K562 (cell line): ENCODE results near the gene SLC26A6. TPM values are rescaled to one million over a fixed set of nuclear protein-coding genes. Genes with fewer than 3 reads are reported as not detected.

Experiments used
- ATAC-seq: fragments of 200-7000 bp; cut with Tn5 transposase; 3 replicates; pipeline ENCODE4 v1.9.1; 2020; ENCODE audit warnings: moderate library complexity
- BruUV-seq: library from RNA; stranded (reverse); fragments of 400-500 nt; replicated peaks from 2 replicates; lab custom pipeline; 2021; lab: Mats Ljungman, UMichigan
- CTCF ChIA-PET: fragments of 300-600 bp; formaldehyde crosslinking; extraction: SDS; loops from one replicate; lab custom pipeline; 2021; ENCODE audit warnings: low intra/inter-chr PET ratio; lab: Yijun Ruan, JAX
- POLR2A ChIA-PET: fragments of 300-600, 350-650 bp; sonication (Branson Sonifier 250); formaldehyde crosslinking; extraction: SDS; loops from one replicate; lab custom pipeline; 2021; ENCODE audit warnings: antibody characterized with exemption, inconsistent platforms; lab: Yijun Ruan, JAX
- DNase-seq, 4 experiments: peaks; one replicate each; pipeline versions ENCODE4 v3.0.0 to v3.0.0-alpha.2; 2011 to 2018; ENCODE audit warnings: low spot score in 3 of 4, mixed read lengths in 3 of 4; ENCODE audit errors: extremely low read depth in 1 of 4
- FAIRE-seq: peaks from 2 replicates; lab custom pipeline; 2011; peaks lifted over from hg19 to GRCh38; lab: Jason Lieb, UNC
- H2AFZ ChIP-seq: 2 replicates; pipeline ENCODE4 v1.6.0; 2011; ENCODE audit warnings: low read depth, low read length, control low read depth, inconsistent platforms
- H3K27ac ChIP-seq: fragments of 200-600 bp; 3 replicates; pipeline ENCODE4 v1.8.0; 2011; ENCODE audit warnings: low read depth, mild to moderate bottlenecking, control low read depth, inconsistent platforms, low read length, moderate library complexity, mixed read lengths; ENCODE audit errors: extremely low read depth
- H3K27me3 ChIP-seq, 2 experiments: fragments of 300-600 bp in 1 of 2; 2 replicates in 1 of 2; 3 replicates in 1 of 2; pipeline versions ENCODE4 v1.6.0 to v1.8.0; 2011; ENCODE audit warnings: inconsistent platforms in 2 of 2, low read length in 2 of 2, mild to moderate bottlenecking in 1 of 2, mixed read lengths in 1 of 2, moderate library complexity in 1 of 2; ENCODE audit not compliant: control insufficient read depth in 2 of 2, insufficient read depth in 2 of 2
- H3K36me3 ChIP-seq: fragments of 300-600 bp; 3 replicates; pipeline ENCODE4 v1.8.0; 2011; ENCODE audit warnings: mild to moderate bottlenecking, low read length, inconsistent platforms; ENCODE audit not compliant: control insufficient read depth, insufficient read depth
- H3K4me1 ChIP-seq, 2 experiments: fragments of 200-600 bp in 1 of 2; replicated peaks in 1 of 2; 2 replicates in 1 of 2; 3 replicates in 1 of 2; pipeline versions ENCODE4 v1.5.1 to v1.8.0; 2011; ENCODE audit warnings: inconsistent platforms in 2 of 2, low read length in 2 of 2, mild to moderate bottlenecking in 1 of 2, mixed read lengths in 1 of 2, moderate library complexity in 1 of 2; ENCODE audit not compliant: control insufficient read depth in 2 of 2, insufficient read depth in 2 of 2
- H3K4me2 ChIP-seq: 2 replicates; pipeline ENCODE4 v1.6.1; 2011; ENCODE audit warnings: low read length, control low read depth, inconsistent platforms, mixed read lengths; ENCODE audit not compliant: insufficient read depth
- H3K4me3 ChIP-seq: fragments of 200-600 bp; sonication (generic), shearing (Covaris generic); 2 replicates; pipeline ENCODE4 v1.5.1; 2016; ENCODE audit warnings: control low read depth, inconsistent platforms
- H3K79me2 ChIP-seq: fragments of 200-600 bp; 3 replicates; pipeline ENCODE4 v1.8.0; 2011; ENCODE audit warnings: low read length, inconsistent platforms; ENCODE audit not compliant: control insufficient read depth, insufficient read depth
- H3K9ac ChIP-seq, 2 experiments: 2 replicates each; pipeline versions ENCODE4 v1.6.0 to v1.6.1; 2011; ENCODE audit warnings: low read depth in 2 of 2, low read length in 2 of 2, control low read depth in 1 of 2, inconsistent platforms in 1 of 2, mild to moderate bottlenecking in 1 of 2, mixed read lengths in 1 of 2; ENCODE audit not compliant: insufficient read depth in 1 of 2
- H3K9me1 ChIP-seq: one replicate; pipeline ENCODE4 v1.6.0; 2011; ENCODE audit warnings: inconsistent platforms, mild to moderate bottlenecking, low read length, moderate library complexity; ENCODE audit not compliant: control insufficient read depth, insufficient read depth
- H3K9me3 ChIP-seq: replicated peaks from 2 replicates; pipeline ENCODE4 v1.5.1; 2011; ENCODE audit warnings: low read depth, low read length, inconsistent platforms; ENCODE audit not compliant: control insufficient read depth, insufficient read depth
- H4K20me1 ChIP-seq: replicated peaks from 2 replicates; pipeline ENCODE4 v1.6.1; 2011; ENCODE audit warnings: low read length, inconsistent platforms, mixed read lengths; ENCODE audit not compliant: control insufficient read depth, insufficient read depth
- BMI1 ChIP-seq: fragments of 150-350 bp; IDR thresholded peaks from 2 replicates; pipeline ENCODE4 v1.6.1; 2014; ENCODE audit warnings: low read length
- BRF1 ChIP-seq: IDR thresholded peaks from 3 replicates; pipeline ENCODE4 v1.6.1; 2011; ENCODE audit warnings: borderline replicate concordance, mild to moderate bottlenecking; ENCODE audit not compliant: insufficient read length; ENCODE audit errors: extremely low read depth
- COPS2 ChIP-seq: fragments of 450-650 bp; conservative IDR thresholded peaks from 2 replicates; pipeline ENCODE4 v1.6.1; 2016; ENCODE audit warnings: mild to moderate bottlenecking, moderate library complexity
- E2F5 ChIP-seq: sonication (generic); formaldehyde crosslinking; IDR thresholded peaks from 2 replicates; pipeline ENCODE4 v1.8.0; 2022; ENCODE audit warnings: mild to moderate bottlenecking, missing genetic modification reagents
- E2F6 ChIP-seq, 2 experiments: IDR thresholded peaks; 2 replicates each; pipeline ENCODE4 v1.6.1; 2011; ENCODE audit warnings: borderline replicate concordance in 1 of 2, control low read depth in 1 of 2, low read depth in 1 of 2, low read length in 1 of 2, mild to moderate bottlenecking in 1 of 2, mixed read lengths in 1 of 2, moderate library complexity in 1 of 2; ENCODE audit not compliant: insufficient read depth in 1 of 2, insufficient read length in 1 of 2, poor library complexity in 1 of 2, severe bottlenecking in 1 of 2; ENCODE audit errors: extremely low read depth in 1 of 2
- GATA2 ChIP-seq: sonication (generic); formaldehyde crosslinking; IDR thresholded peaks from 2 replicates; pipeline ENCODE4 v1.4.0; 2020; ENCODE audit warnings: mild to moderate bottlenecking, missing genetic modification reagents
- HIVEP1 ChIP-seq: fragments of 250-450 bp; sonication (Bioruptor Pico); IDR thresholded peaks from 2 replicates; pipeline ENCODE4 v1.4.0; 2020; ENCODE audit warnings: mild to moderate bottlenecking
- JUN ChIP-seq, 2 experiments: sonication (generic) in 1 of 2; formaldehyde crosslinking in 1 of 2; IDR thresholded peaks; 2 replicates each; pipeline versions ENCODE4 v1.6.1 to v1.8.0; 2012 to 2022; ENCODE audit warnings: borderline replicate concordance in 2 of 2, mild to moderate bottlenecking in 2 of 2, improper control_type of control experiment in 1 of 2, low read depth in 1 of 2, low read length in 1 of 2, missing genetic modification reagents in 1 of 2
- RBFOX2 ChIP-seq: fragments of 200-400 bp; formaldehyde crosslinking; IDR thresholded peaks from 2 replicates; pipeline ENCODE4 v1.6.1; 2017; ENCODE audit warnings: low read depth, mild to moderate bottlenecking, low read length, moderate library complexity
- TAF15 ChIP-seq: fragments of 200-400 bp; formaldehyde crosslinking; IDR thresholded peaks from 2 replicates; pipeline ENCODE4 v1.6.1; 2017; ENCODE audit warnings: mild to moderate bottlenecking, low read depth, low read length, moderate library complexity
- U2AF1 ChIP-seq: fragments of 200-400 bp; formaldehyde crosslinking; optimal IDR thresholded peaks from 2 replicates; pipeline ENCODE3; 2017; ENCODE audit warnings: mild to moderate bottlenecking, low read depth, low read length, moderate library complexity
- XRCC4 ChIP-seq: IDR thresholded peaks from one replicate; pipeline ENCODE4 v1.6.1; 2011; ENCODE audit not compliant: insufficient read depth, insufficient read length; ENCODE audit errors: extremely low read depth
- ZBTB8A ChIP-seq: fragments of 450-650 bp; IDR thresholded peaks from 2 replicates; pipeline ENCODE4 v1.6.1; 2018; ENCODE audit warnings: mild to moderate bottlenecking, moderate library complexity; ENCODE audit not compliant: partially characterized antibody
- ZNF583 ChIP-seq: fragments of 250-450 bp; sonication (Bioruptor Pico); IDR thresholded peaks from 2 replicates; pipeline ENCODE4 v1.4.0; 2020
- WGBS: fragments of 100-300 bp; shearing (Covaris generic); methylation state at CpG from one replicate; pipeline ENCODE4 v1.1.6; 2016; ENCODE audit warnings: low coverage, mixed read lengths; ENCODE audit not compliant: insufficient coverage; ENCODE audit errors: missing lambda C conversion rate; 5-methylcytosine and 5-hydroxymethylcytosine counted together
- in situ Hi-C: fragments of 300-500 bp; cut with MboI; formaldehyde crosslinking; loops from 4 replicates; pipeline ENCODE4 v1.15.0; 2018; ENCODE audit warnings: inconsistent platforms, mixed read lengths
- intact Hi-C: fragments of 100-400 bp; cut with micrococcal nuclease; formaldehyde crosslinking; loops from 2 replicates; pipeline ENCODE4 v1.14.2; 2022
- polyA plus RNA-seq, 8 experiments: library from polyadenylated mRNA; depleted of rRNA in 4 of 8; stranded (reverse) in 5 of 8; unstranded in 3 of 8; fragments of >200 nt; fragmentation: Nextera tagmentation in 2 of 8; fragmentation: Illumina TruSeq in 1 of 8; extraction: Ambion mirVana in 2 of 8; extraction: Trizol in 1 of 8; gene quantifications; 2 replicates each; pipeline versions ENCODE4 v1.2.1 to v1.2.3, GENCODE V29; 2011 to 2014; ENCODE audit warnings: inconsistent platforms in 1 of 8, missing spikeins in 1 of 8
- total RNA-seq, 7 experiments: library from RNA; depleted of rRNA in 6 of 7; stranded (reverse); fragments of >200 nt in 6 of 7; fragmentation: Illumina TruSeq in 2 of 7; extraction: Trizol in 2 of 7; gene quantifications; 2 replicates each; pipeline versions ENCODE4 v1.2.1 to v1.2.3, GENCODE V29; 2011 to 2021; ENCODE audit warnings: low replicate concordance in 1 of 7

SLC26A6 gene
- total and polyA plus RNA-seq, 9 of the 15 experiments (the other 6 are each of a cell fraction or from before 2014, with no cell fraction given): 2.1 to 27.2 (median 14.8) TPM

GRCh38 chr3:48655606-48656005 lies 20.3 kb upstream of the SLC26A6 start:
- no peaks in the 10 kb centered on the region for H3K9me1 ChIP-seq
- FAIRE-seq (no peak), DNase-seq (no peak), ATAC-seq (no peak)
- H3K36me3 ChIP-seq: no peaks in the 10 kb centered on the region
- no peaks in the 10 kb centered on the region for H3K79me2 ChIP-seq
- TF ChIP-seq BMI1 (no peak), ZNF583 (CRISPR knock-in tag) (no peak), E2F5 (CRISPR knock-in tag) (no peak), JUN (IDR thresholded peaks at IDR 0.05; ENCODE audit: borderline replicate concordance, low read depth, low read length) (no peak), JUN (CRISPR knock-in tag; IDR thresholded peaks at IDR 0.05; ENCODE audit: borderline replicate concordance) (no peak)
- 91% methylated on average over 6 of the region's 30 CpGs for WGBS
- no peak overlapping the region for H3K4me3 ChIP-seq
- H2AFZ ChIP-seq: no peak overlapping the region
- intact Hi-C loops (no loop called here), in situ Hi-C loops (no loop called here)
- no peaks in the 10 kb centered on the region; a peak in 1 of 5 replicates for H3K27me3 ChIP-seq
- ChIA-PET CTCF (no interaction called here), POLR2A (no interaction called here)
- no peaks in the 10 kb centered on the region for H4K20me1 ChIP-seq
- H3K4me2 ChIP-seq: no peak overlapping the region
- no peak overlapping the region for H3K27ac ChIP-seq
- H3K9ac ChIP-seq: no peak overlapping the region
- peaks cover 0 to 11% of the 10 kb centered on the region in 2 experiments; a peak in 2 of 5 replicates for H3K4me1 ChIP-seq
- H3K9me3 ChIP-seq: no peaks in the 10 kb centered on the region
- no TSS peak for BruUV-seq

- in situ Hi-C loops (no loop called here), intact Hi-C loops (no loop called here)
- H3K4me1 ChIP-seq: peaks cover 0 to 12% of the 10 kb centered on the region in 2 experiments; a peak in 2 of 5 replicates
- 48% methylated on average over 10 of the region's 12 CpGs for WGBS
- CTCF ChIA-PET: no interaction called here
- no peaks in the 10 kb centered on the region for H3K9me3 ChIP-seq
- no peak overlapping the region for H3K9ac ChIP-seq
- no peaks in the 10 kb centered on the region for H3K36me3 ChIP-seq
- H2AFZ ChIP-seq: no peak overlapping the region
- H3K4me3 ChIP-seq: no peak overlapping the region
- no peak overlapping the region for H3K4me2 ChIP-seq
- POLR2A ChIA-PET: no interaction called here
- DNase-seq (no peak), ATAC-seq (no peak), FAIRE-seq (no peak)
- H3K9me1 ChIP-seq: no peaks in the 10 kb centered on the region
- BruUV-seq: no TSS peak
- no peaks in the 10 kb centered on the region; a peak in 1 of 5 replicates for H3K27me3 ChIP-seq
- H4K20me1 ChIP-seq: no peaks in the 10 kb centered on the region
- no peaks in the 10 kb centered on the region for H3K79me2 ChIP-seq
- H3K27ac ChIP-seq: no peak overlapping the region
- TF ChIP-seq HIVEP1 (CRISPR knock-in tag) (no peak), ZBTB8A (no peak), BRF1 (no peak), COPS2 (no peak), JUN (IDR thresholded peaks at IDR 0.05; ENCODE audit: borderline replicate concordance, low read depth, low read length) (no peak), JUN (CRISPR knock-in tag; IDR thresholded peaks at IDR 0.05; ENCODE audit: borderline replicate concordance) (no peak), GATA2 (CRISPR knock-in tag) (no peak), U2AF1 (no peak), TAF15 (no peak), XRCC4 (no peak), E2F6 (IDR thresholded peaks at IDR 0.05; ENCODE audit: borderline replicate concordance in 1 of 2, extremely low read depth in 1 of 2, insufficient read depth in 1 of 2, insufficient read length in 1 of 2, low read depth in 1 of 2, low read length in 1 of 2, poor library complexity in 1 of 2, severe bottlenecking in 1 of 2) (no peak), RBFOX2 (no peak)
Measured at GRCh38 chr3:48655063-48655462, 19.8 kb upstream of the SLC26A6 start.
